Measurements from ENCODE around the gene PROSER3.
"Not testable (repeated sequence)": the region's sequence is repeated elsewhere in the genome, so short reads cannot be mapped to it uniquely, and the experiment has no call there.

Gene PROSER3

GRCh38 chr19:35790981-35791813 is 33.2 kb downstream of the PROSER3 start:
- Histone ChIP-seq H3K4me1 (ENCODE audit: control insufficient read depth, insufficient read depth, low read length, unreplicated experiment) (peaks cover 11% of the 10 kb centered on the region), H3K4me3 (ENCODE audit: low read depth, low read length) (no peak overlapping the region), H3K27me3 (ENCODE audit: insufficient read depth, low read length) (no peaks in the 10 kb centered on the region), H3K36me3 (ENCODE audit: insufficient read depth, low read length) (no peaks in the 10 kb centered on the region), H3K27ac (ENCODE audit: low read depth, low read length) (no peak overlapping the region), H3K79me2 (ENCODE audit: control insufficient read depth, insufficient read depth, low read length, unreplicated experiment) (no peaks in the 10 kb centered on the region), H2AFZ (ENCODE audit: low read length, unreplicated experiment) (no peak overlapping the region)

GRCh38 chr19:35791814-35792279 is 33.9 kb downstream of the PROSER3 start:
- H3K36me3 ChIP-seq (ENCODE audit: insufficient read depth, low read length) = no peaks in the 10 kb centered on the region
- no peak overlapping the region for H3K27ac ChIP-seq (ENCODE audit: low read depth, low read length)
- no peak overlapping the region for H2AFZ ChIP-seq (ENCODE audit: low read length, unreplicated experiment)
- no peaks in the 10 kb centered on the region for H3K79me2 ChIP-seq (ENCODE audit: control insufficient read depth, insufficient read depth, low read length, unreplicated experiment)
- H3K4me3 ChIP-seq (ENCODE audit: low read depth, low read length) = no peak overlapping the region
- H3K27me3 ChIP-seq (ENCODE audit: insufficient read depth, low read length) = peaks cover 4% of the 10 kb centered on the region; the same call in 1 of the 2 replicates
- peaks cover 11% of the 10 kb centered on the region for H3K4me1 ChIP-seq (ENCODE audit: control insufficient read depth, insufficient read depth, low read length, unreplicated experiment)

GRCh38 chr19:35792312-35792711 is 34.3 kb downstream of the PROSER3 start:
- Histone ChIP-seq H3K36me3 (ENCODE audit: insufficient read depth, low read length) (no peaks in the 10 kb centered on the region), H3K79me2 (ENCODE audit: control insufficient read depth, insufficient read depth, low read length, unreplicated experiment) (no peaks in the 10 kb centered on the region), H2AFZ (ENCODE audit: low read length, unreplicated experiment) (no peak overlapping the region), H3K4me1 (ENCODE audit: control insufficient read depth, insufficient read depth, low read length, unreplicated experiment) (peaks cover 11% of the 10 kb centered on the region), H3K27me3 (ENCODE audit: insufficient read depth, low read length) (peaks cover 4% of the 10 kb centered on the region; the same call in 1 of the 2 replicates), H3K4me3 (ENCODE audit: low read depth, low read length) (no peak overlapping the region), H3K27ac (ENCODE audit: low read depth, low read length) (no peak overlapping the region)

- Histone ChIP-seq H3K4me3 (ENCODE audit: low read depth, low read length) (no peak overlapping the region), H2AFZ (ENCODE audit: low read length, unreplicated experiment) (no peak overlapping the region), H3K79me2 (ENCODE audit: control insufficient read depth, insufficient read depth, low read length, unreplicated experiment) (no peaks in the 10 kb centered on the region), H3K27me3 (ENCODE audit: insufficient read depth, low read length) (peaks cover 4% of the 10 kb centered on the region; the same call in 1 of the 2 replicates), H3K36me3 (ENCODE audit: insufficient read depth, low read length) (no peaks in the 10 kb centered on the region), H3K27ac (ENCODE audit: low read depth, low read length) (no peak overlapping the region), H3K4me1 (ENCODE audit: control insufficient read depth, insufficient read depth, low read length, unreplicated experiment) (peaks cover 11% of the 10 kb centered on the region)
Measured at GRCh38 chr19:35792888-35793287, 34.9 kb downstream of the PROSER3 start.

GRCh38 chr19:35793381-35794165 is 35.6 kb downstream of the PROSER3 start:
- Histone ChIP-seq H3K4me1 (ENCODE audit: control insufficient read depth, insufficient read depth, low read length, unreplicated experiment) (peaks cover 11% of the 10 kb centered on the region), H3K4me3 (ENCODE audit: low read depth, low read length) (no peak overlapping the region), H3K36me3 (ENCODE audit: insufficient read depth, low read length) (no peaks in the 10 kb centered on the region), H3K27ac (ENCODE audit: low read depth, low read length) (no peak overlapping the region), H3K79me2 (ENCODE audit: control insufficient read depth, insufficient read depth, low read length, unreplicated experiment) (no peaks in the 10 kb centered on the region), H3K27me3 (ENCODE audit: insufficient read depth, low read length) (peaks cover 4% of the 10 kb centered on the region; the same call in 1 of the 2 replicates), H2AFZ (ENCODE audit: low read length, unreplicated experiment) (no peak overlapping the region)

- H3K27me3 ChIP-seq (ENCODE audit: insufficient read depth, low read length); H3K36me3 ChIP-seq (ENCODE audit: insufficient read depth, low read length); H3K27ac ChIP-seq (ENCODE audit: low read depth, low read length); H3K4me3 ChIP-seq (ENCODE audit: low read depth, low read length); H3K79me2 ChIP-seq (ENCODE audit: control insufficient read depth, insufficient read depth, low read length, unreplicated experiment); H2AFZ ChIP-seq (ENCODE audit: low read length, unreplicated experiment): not testable (repeated sequence)
- H3K4me1 ChIP-seq (ENCODE audit: control insufficient read depth, insufficient read depth, low read length, unreplicated experiment) = peaks cover 11% of the 10 kb centered on the region
Measured at GRCh38 chr19:35795564-35795963, 37.6 kb downstream of the PROSER3 start.

- peaks cover 11% of the 10 kb centered on the region for H3K4me1 ChIP-seq (ENCODE audit: control insufficient read depth, insufficient read depth, low read length, unreplicated experiment)
- peaks cover 4% of the 10 kb centered on the region; the same call in 1 of the 2 replicates for H3K27me3 ChIP-seq (ENCODE audit: insufficient read depth, low read length)
- H3K4me3 ChIP-seq (ENCODE audit: low read depth, low read length) = peak overlapping the region; percentile 47
- H3K27ac ChIP-seq (ENCODE audit: low read depth, low read length) = no peak overlapping the region
- H2AFZ ChIP-seq (ENCODE audit: low read length, unreplicated experiment) = no peak overlapping the region
- H3K79me2 ChIP-seq (ENCODE audit: control insufficient read depth, insufficient read depth, low read length, unreplicated experiment) = no peaks in the 10 kb centered on the region
- no peaks in the 10 kb centered on the region for H3K36me3 ChIP-seq (ENCODE audit: insufficient read depth, low read length)
Measured at GRCh38 chr19:35796645-35797542, 38.9 kb downstream of the PROSER3 start.

- H3K4me3 ChIP-seq (ENCODE audit: low read depth, low read length) = peak overlapping the region; percentile 47
Measured at GRCh38 chr19:35797663-35798062, 39.7 kb downstream of the PROSER3 start.

GRCh38 chr19:35801828-35802227 is 43.9 kb downstream of the PROSER3 start:
- Histone ChIP-seq H3K36me3 (ENCODE audit: insufficient read depth, low read length) (no peaks in the 10 kb centered on the region), H3K79me2 (ENCODE audit: control insufficient read depth, insufficient read depth, low read length, unreplicated experiment) (no peaks in the 10 kb centered on the region), H3K27me3 (ENCODE audit: insufficient read depth, low read length) (peaks cover 4% of the 10 kb centered on the region; the same call in 1 of the 2 replicates), H2AFZ (ENCODE audit: low read length, unreplicated experiment) (no peak overlapping the region), H3K4me3 (ENCODE audit: low read depth, low read length) (no peak overlapping the region), H3K4me1 (ENCODE audit: control insufficient read depth, insufficient read depth, low read length, unreplicated experiment) (no peaks in the 10 kb centered on the region), H3K27ac (ENCODE audit: low read depth, low read length) (no peak overlapping the region)

More at GRCh38 chr19:35797663-35798062, 39.7 kb downstream of the PROSER3 start:
- Histone ChIP-seq H3K27ac (ENCODE audit: low read depth, low read length) (no peak overlapping the region), H2AFZ (ENCODE audit: low read length, unreplicated experiment) (no peak overlapping the region), H3K4me1 (ENCODE audit: control insufficient read depth, insufficient read depth, low read length, unreplicated experiment) (peaks cover 11% of the 10 kb centered on the region), H3K36me3 (ENCODE audit: insufficient read depth, low read length) (no peaks in the 10 kb centered on the region), H3K79me2 (ENCODE audit: control insufficient read depth, insufficient read depth, low read length, unreplicated experiment) (no peaks in the 10 kb centered on the region), H3K27me3 (ENCODE audit: insufficient read depth, low read length) (peaks cover 4% of the 10 kb centered on the region; the same call in 1 of the 2 replicates)

GRCh38 chr19:35805526-35806102 is 47.6 kb downstream of the PROSER3 start:
- no peaks in the 10 kb centered on the region for H3K4me1 ChIP-seq (ENCODE audit: control insufficient read depth, insufficient read depth, low read length, unreplicated experiment)
- no peak overlapping the region for H2AFZ ChIP-seq (ENCODE audit: low read length, unreplicated experiment)
- H3K27me3 ChIP-seq (ENCODE audit: insufficient read depth, low read length) = peaks cover 5% of the 10 kb centered on the region
- H3K79me2 ChIP-seq (ENCODE audit: control insufficient read depth, insufficient read depth, low read length, unreplicated experiment) = no peaks in the 10 kb centered on the region
- H3K4me3 ChIP-seq (ENCODE audit: low read depth, low read length) = no peak overlapping the region
- no peak overlapping the region for H3K27ac ChIP-seq (ENCODE audit: low read depth, low read length)
- no peaks in the 10 kb centered on the region for H3K36me3 ChIP-seq (ENCODE audit: insufficient read depth, low read length)

All from ACC112 (cell line).